Stimulated activated CD8-positive, alpha-beta memory T cell treated with anti-CD3 and anti-CD28 coated beads, Interleukin-15, amount 100 ng/mL, for 4 hours (primary cell): ENCODE measurements around the gene ADAMTS14.
"Not testable (repeated sequence)": the region's sequence is repeated elsewhere in the genome, so short reads cannot be mapped to it uniquely, and the experiment has no call there.

Experiments used
- DNase-seq, 2 donors: peaks; one replicate each; pipeline ENCODE4 v3.0.0-alpha.2; 2020; ENCODE audit warnings: low read depth in 2 of 2

The ADAMTS14 gene

GRCh38 chr10:70751356-70751755 is 79.0 kb downstream of the ADAMTS14 start:
- no peak for DNase-seq

GRCh38 chr10:70751991-70752390 is 79.7 kb downstream of the ADAMTS14 start:
- no peak for DNase-seq

GRCh38 chr10:70752571-70752970 is 80.3 kb downstream of the ADAMTS14 start:
- DNase-seq, result no peak

- no peak for DNase-seq
These were observed 80.8 kb downstream of the ADAMTS14 start for GRCh38 chr10:70753026-70753663.

- no peak for DNase-seq
These were observed 81.7 kb downstream of the ADAMTS14 start for GRCh38 chr10:70753841-70754621.

GRCh38 chr10:70756700-70757360 is 84.5 kb downstream of the ADAMTS14 start:
- DNase-seq, result no peak

- no peak for DNase-seq
These were observed 85.5 kb downstream of the ADAMTS14 start for GRCh38 chr10:70757856-70758255.

- peak; percentile 23 to 39 for DNase-seq
These were observed 86.6 kb downstream of the ADAMTS14 start for GRCh38 chr10:70758757-70759514.

GRCh38 chr10:70759781-70760180 is 87.5 kb downstream of the ADAMTS14 start:
- no peak for DNase-seq

GRCh38 chr10:70760271-70760787 is 88.0 kb downstream of the ADAMTS14 start:
- no peak for DNase-seq

- no peak for DNase-seq
These were observed 88.8 kb downstream of the ADAMTS14 start for GRCh38 chr10:70761031-70761601.

- DNase-seq, result no peak
These were observed 89.5 kb downstream of the ADAMTS14 start for GRCh38 chr10:70761727-70762350.

GRCh38 chr10:70762441-70763175 is 90.3 kb downstream of the ADAMTS14 start:
- DNase-seq, result no peak

GRCh38 chr10:70763567-70763966 is 91.3 kb downstream of the ADAMTS14 start:
- DNase-seq, result no peak

- no peak for DNase-seq
These were observed 93.7 kb downstream of the ADAMTS14 start for GRCh38 chr10:70765794-70766594.

GRCh38 chr10:70768026-70768685 is 95.8 kb downstream of the ADAMTS14 start:
- DNase-seq, result not testable (repeated sequence)

GRCh38 chr10:70769121-70769520 is 96.8 kb downstream of the ADAMTS14 start:
- DNase-seq, result no peak

GRCh38 chr10:70770001-70770400 is 97.7 kb downstream of the ADAMTS14 start:
- no peak for DNase-seq

- DNase-seq, result not testable (repeated sequence)
These were observed 98.2 kb downstream of the ADAMTS14 start for GRCh38 chr10:70770516-70770915.
